K562 (cell line): Measurements from ENCODE around the gene PIK3R4. TPM values are rescaled to one million over a fixed set of nuclear protein-coding genes. Genes with fewer than 3 reads are reported as not detected.

ENCODE experiments used
- BCL6 ChIP-seq: fragments of 250-450 bp; sonication (Bioruptor Pico); IDR thresholded peaks from 2 replicates; pipeline ENCODE4 v1.4.0; 2020
- RBM34 ChIP-seq: fragments of 200-400 bp; formaldehyde crosslinking; IDR thresholded peaks from 2 replicates; pipeline ENCODE4 v1.6.1; 2018; ENCODE audit warnings: low read length, borderline replicate concordance; ENCODE audit not compliant: insufficient read depth
- ZBTB40 ChIP-seq, 2 experiments: fragments of 450-650 bp in 1 of 2; sonication (generic) in 1 of 2; formaldehyde crosslinking in 1 of 2; IDR thresholded peaks; 2 replicates each; pipeline versions ENCODE4 v1.7.1 to v1.9.0; 2016 to 2022; ENCODE audit warnings: inconsistent platforms in 1 of 2, mild to moderate bottlenecking in 1 of 2, missing genetic modification reagents in 1 of 2
- ZNF511 ChIP-seq: sonication (generic); formaldehyde crosslinking; IDR thresholded peaks from 2 replicates; pipeline ENCODE4 v1.8.0; 2022; ENCODE audit warnings: mild to moderate bottlenecking, missing genetic modification reagents
- polyA plus RNA-seq, 8 experiments: library from polyadenylated mRNA; depleted of rRNA in 4 of 8; stranded (reverse) in 5 of 8; unstranded in 3 of 8; fragments of >200 nt; fragmentation: Nextera tagmentation in 2 of 8; fragmentation: Illumina TruSeq in 1 of 8; extraction: Ambion mirVana in 2 of 8; extraction: Trizol in 1 of 8; gene quantifications; 2 replicates each; pipeline versions ENCODE4 v1.2.1 to v1.2.3, GENCODE V29; 2011 to 2014; ENCODE audit warnings: inconsistent platforms in 1 of 8, missing spikeins in 1 of 8
- total RNA-seq, 7 experiments: library from RNA; depleted of rRNA in 6 of 7; stranded (reverse); fragments of >200 nt in 6 of 7; fragmentation: Illumina TruSeq in 2 of 7; extraction: Trizol in 2 of 7; gene quantifications; 2 replicates each; pipeline versions ENCODE4 v1.2.1 to v1.2.3, GENCODE V29; 2011 to 2021; ENCODE audit warnings: low replicate concordance in 1 of 7

PIK3R4 gene
- total and polyA plus RNA-seq, 9 of the 15 experiments (the other 6 are each of a cell fraction or from before 2014, with no cell fraction given), result 20.6 to 45.8 (median 26.0) TPM

- TF ChIP-seq ZBTB40 (IDR thresholded peaks at IDR 0.05) (no peak), ZBTB40 (CRISPR knock-in tag; IDR thresholded peaks at IDR 0.05) (no peak), BCL6 (no peak), RBM34 (no peak), ZNF511 (CRISPR knock-in tag) (no peak)
Observed at GRCh38 chr3:130732501-130732900, 14.1 kb downstream of the PIK3R4 start (continued).
